ENCODE measurements around the gene TGM2.
"Not testable (repeated sequence)": the region's sequence is repeated elsewhere in the genome, so short reads cannot be mapped to it uniquely, and the experiment has no call there.

The TGM2 gene

GRCh38 chr20:38115205-38115604 is 49.9 kb downstream of the TGM2 start:
- no peak for DNase-seq (ENCODE audit: low read depth, low spot score)

- DNase-seq (ENCODE audit: low read depth, low spot score): no peak
Observed at GRCh38 chr20:38114353-38114791, 50.7 kb downstream of the TGM2 start.

GRCh38 chr20:38113401-38114325 is 51.4 kb downstream of the TGM2 start:
- no peak for DNase-seq (ENCODE audit: low read depth, low spot score)

- DNase-seq (ENCODE audit: low read depth, low spot score): no peak
Observed at GRCh38 chr20:38112930-38113294, 52.2 kb downstream of the TGM2 start.

GRCh38 chr20:38112261-38112929 is 52.7 kb downstream of the TGM2 start:
- no peak for DNase-seq (ENCODE audit: low read depth, low spot score)

GRCh38 chr20:38111366-38112232 is 53.5 kb downstream of the TGM2 start:
- DNase-seq (ENCODE audit: low read depth, low spot score): no peak

GRCh38 chr20:38110525-38111178 is 54.4 kb downstream of the TGM2 start:
- DNase-seq (ENCODE audit: low read depth, low spot score): no peak

- DNase-seq (ENCODE audit: low read depth, low spot score): no peak
Observed at GRCh38 chr20:38109591-38110524, 55.2 kb downstream of the TGM2 start.

- DNase-seq (ENCODE audit: low read depth, low spot score): no peak
Observed at GRCh38 chr20:38108986-38109541, 56.0 kb downstream of the TGM2 start.

- no peak for DNase-seq (ENCODE audit: low read depth, low spot score)
Observed at GRCh38 chr20:38108438-38108985, 56.6 kb downstream of the TGM2 start.

GRCh38 chr20:38107916-38108315 is 57.2 kb downstream of the TGM2 start:
- DNase-seq (ENCODE audit: low read depth, low spot score): not testable (repeated sequence)

GRCh38 chr20:38107386-38107785 is 57.7 kb downstream of the TGM2 start:
- DNase-seq (ENCODE audit: low read depth, low spot score): not testable (repeated sequence)

GRCh38 chr20:38106461-38106860 is 58.6 kb downstream of the TGM2 start:
- DNase-seq (ENCODE audit: low read depth, low spot score): no peak

GRCh38 chr20:38104285-38104684 is 60.8 kb downstream of the TGM2 start:
- no peak for DNase-seq (ENCODE audit: low read depth, low spot score)

GRCh38 chr20:38102206-38102605 is 62.9 kb downstream of the TGM2 start:
- not testable (repeated sequence) for DNase-seq (ENCODE audit: low read depth, low spot score)

- DNase-seq (ENCODE audit: low read depth, low spot score): no peak
Observed at GRCh38 chr20:38098952-38099351, 66.1 kb downstream of the TGM2 start.

- no peak for DNase-seq (ENCODE audit: low read depth, low spot score)
Observed at GRCh38 chr20:38095017-38095686, 69.9 kb downstream of the TGM2 start.

- DNase-seq (ENCODE audit: low read depth, low spot score): no peak
Observed at GRCh38 chr20:38094373-38094891, 70.6 kb downstream of the TGM2 start.

- no peak for DNase-seq (ENCODE audit: low read depth, low spot score)
Observed at GRCh38 chr20:38093641-38094077, 71.4 kb downstream of the TGM2 start.
